Endodermal cell (in vitro differentiated cells): ENCODE measurements around the gene DNM2. TPM values are rescaled to one million over a fixed set of nuclear protein-coding genes. Genes with fewer than 3 reads are reported as not detected.

ENCODE experiments used
- DNase-seq: peaks from one replicate; pipeline ENCODE4 v3.0.0-alpha.2; 2017
- H3K27ac ChIP-seq: 2 replicates; pipeline ENCODE4 v1.5.1; 2013; ENCODE audit warnings: mild to moderate bottlenecking, low read depth, low read length, moderate library complexity
- H3K27me3 ChIP-seq: 2 replicates; pipeline ENCODE4 v1.6.1; 2013; ENCODE audit warnings: mild to moderate bottlenecking, low read length, moderate library complexity; ENCODE audit not compliant: insufficient read depth, control insufficient read depth, poor library complexity, severe bottlenecking
- H3K36me3 ChIP-seq: 2 replicates; pipeline ENCODE4 v1.7.0; 2013; ENCODE audit warnings: mild to moderate bottlenecking, low read length, moderate library complexity; ENCODE audit not compliant: control insufficient read depth, insufficient read depth
- H3K4me1 ChIP-seq: one replicate; pipeline ENCODE4 v1.7.0; 2013; ENCODE audit warnings: low read length; ENCODE audit not compliant: control insufficient read depth, insufficient read depth
- H3K4me3 ChIP-seq: 2 replicates; pipeline ENCODE4 v1.5.1; 2013; ENCODE audit warnings: mild to moderate bottlenecking, low read length, moderate library complexity
- H3K9ac ChIP-seq: 2 replicates; pipeline ENCODE4 v1.6.1; 2013; ENCODE audit warnings: mild to moderate bottlenecking, low read length, moderate library complexity; ENCODE audit not compliant: poor library complexity, severe bottlenecking; ENCODE audit errors: extremely low read depth
- H3K9me3 ChIP-seq: 2 replicates; pipeline ENCODE4 v1.6.1; 2013; ENCODE audit warnings: mild to moderate bottlenecking, low read length, moderate library complexity; ENCODE audit not compliant: control insufficient read depth
- H3K27ac Mint-ChIP-seq: 2 replicates; pipeline ENCODE4 v1.8.0; 2020; ENCODE audit warnings: mixed read lengths
- H3K27me3 Mint-ChIP-seq: 2 replicates; pipeline ENCODE4 v1.8.0; 2021; ENCODE audit warnings: mild to moderate bottlenecking, mixed read lengths; ENCODE audit not compliant: insufficient read depth
- H3K36me3 Mint-ChIP-seq: 2 replicates; pipeline ENCODE4 v1.8.0; 2020; ENCODE audit warnings: low read depth, mixed read lengths
- H3K4me1 Mint-ChIP-seq: 2 replicates; pipeline ENCODE4 v1.8.0; 2020; ENCODE audit warnings: mixed read lengths
- H3K4me3 Mint-ChIP-seq: 2 replicates; pipeline ENCODE4 v1.8.0; 2020; ENCODE audit warnings: mild to moderate bottlenecking, moderate library complexity, mixed read lengths
- H3K9me3 Mint-ChIP-seq: 2 replicates; pipeline ENCODE4 v1.8.0; 2020; ENCODE audit warnings: mild to moderate bottlenecking, mixed read lengths
- CTCF ChIP-seq: fragments of 200-600 bp; sonication (generic); conservative IDR thresholded peaks from 2 replicates; pipeline ENCODE4 v1.5.0; 2021; ENCODE audit warnings: antibody characterized with exemption, mild to moderate bottlenecking
- WGBS, 2 experiments: methylation state at CpG; one replicate each; pipeline versions ENCODE4 v1.1.5 to v1.1.7; 2013; ENCODE audit warnings: missing lambda C conversion rate in 2 of 2, mixed read lengths in 1 of 2; ENCODE audit not compliant: insufficient coverage in 1 of 2, insufficient read length in 1 of 2; 5-methylcytosine and 5-hydroxymethylcytosine counted together
- total RNA-seq, 2 donors: library from RNA; stranded (reverse); fragmentation: NEBNext Ultra II Directional in 1 of 2; extraction: Animal tissue kit (Norgen Biotek cat#: 25700) in 1 of 2; gene quantifications; 2 replicates in 1 of 2; 3 replicates in 1 of 2; pipeline ENCODE4 v1.2.1, GENCODE V29; 2021

DNM2 gene
- total RNA-seq, 2 donors from 2014 or later: 118 to 136 TPM

DNA sequence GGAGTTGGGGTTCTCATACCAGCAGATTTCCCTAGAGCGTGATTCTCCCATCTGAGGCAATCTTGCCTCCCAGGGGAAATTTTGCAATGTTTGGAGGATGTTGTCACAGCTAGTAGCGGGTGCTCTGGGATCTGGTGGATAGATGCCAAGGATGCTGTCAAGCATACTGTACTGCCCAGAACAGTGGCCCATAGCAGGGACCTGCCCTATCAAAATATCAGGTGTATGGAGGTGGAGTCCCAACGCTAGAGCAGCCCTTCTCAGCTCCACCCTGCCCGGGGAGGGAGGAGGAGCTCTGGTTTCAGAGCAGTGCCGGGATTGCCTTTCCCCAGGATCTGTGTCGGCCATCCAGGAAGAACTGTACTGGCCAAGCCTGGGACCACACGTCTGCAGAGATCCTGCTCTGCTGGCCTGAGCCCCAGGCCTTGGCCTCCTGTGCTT, 27.5 kb upstream of the DNM2 start:
- Histone ChIP-seq H3K27ac (no peak overlapping the region), H3K9ac (no peak overlapping the region), H3K4me3 (no peak overlapping the region), H3K36me3 (peaks cover 76% of the 10 kb centered on the region), H3K4me1 (no peaks in the 10 kb centered on the region), H3K27me3 (no peaks in the 10 kb centered on the region), H3K9me3 (no peaks in the 10 kb centered on the region)
- Mint-ChIP-seq H3K27ac (peak overlapping the region; percentile 77), H3K36me3 (peaks cover 66% of the 10 kb centered on the region), H3K4me1 (peaks cover 9% of the 10 kb centered on the region), H3K27me3 (no peaks in the 10 kb centered on the region), H3K9me3 (no peaks in the 10 kb centered on the region), H3K4me3 (no peak overlapping the region)
- TF ChIP-seq CTCF: no peak
- DNase-seq: no peak
- WGBS, 2 experiments: 93 to 96% methylated on average over 6 to 7 of the region's 7 CpGs

DNA sequence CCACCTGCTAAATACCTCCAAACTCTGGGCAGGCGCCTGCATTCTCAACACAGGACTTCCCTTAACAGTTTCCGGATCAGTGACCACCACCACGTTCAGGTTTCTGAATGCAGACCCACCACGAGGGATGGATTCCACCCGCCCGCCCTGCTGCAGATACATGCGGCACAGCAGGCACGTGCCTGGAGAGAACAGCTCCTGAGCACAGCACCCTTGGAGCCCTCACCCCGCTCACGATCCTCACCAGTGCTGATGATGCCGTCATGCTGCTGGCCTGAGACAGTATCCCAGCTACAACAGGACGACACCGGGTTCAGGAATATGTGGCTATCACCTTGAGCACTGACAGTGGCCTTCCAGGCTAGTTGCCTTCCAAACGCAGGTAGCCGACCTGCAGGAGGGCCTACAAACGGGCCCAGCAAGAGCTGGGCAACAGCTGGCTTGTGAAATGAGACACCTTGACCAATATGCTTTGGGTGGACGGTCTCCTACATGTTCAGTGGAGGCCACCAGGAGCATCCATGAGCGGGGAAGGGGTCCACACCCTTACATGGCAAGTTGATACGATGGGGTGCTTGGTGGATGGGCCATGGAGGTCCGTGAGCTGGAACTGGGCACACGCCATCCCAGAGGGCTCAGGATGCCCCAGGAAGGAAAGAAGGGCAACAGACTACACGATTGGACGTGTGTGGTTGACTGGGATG, 26.5 kb upstream of the DNM2 start:
- Mint-ChIP-seq H3K36me3 (peaks cover 60% of the 10 kb centered on the region), H3K4me3 (no peak overlapping the region), H3K4me1 (peaks cover 11% of the 10 kb centered on the region), H3K9me3 (no peaks in the 10 kb centered on the region), H3K27me3 (no peaks in the 10 kb centered on the region), H3K27ac (no peak overlapping the region)
- TF ChIP-seq CTCF: no peak
- Histone ChIP-seq H3K36me3 (peaks cover 68% of the 10 kb centered on the region), H3K9me3 (no peaks in the 10 kb centered on the region), H3K27me3 (no peaks in the 10 kb centered on the region), H3K4me1 (no peaks in the 10 kb centered on the region), H3K9ac (no peak overlapping the region), H3K27ac (no peak overlapping the region), H3K4me3 (no peak overlapping the region)
- 95 to 100% methylated on average over 14 to 23 of the region's 23 CpGs for WGBS, 2 experiments
- DNase-seq: no peak

DNA sequence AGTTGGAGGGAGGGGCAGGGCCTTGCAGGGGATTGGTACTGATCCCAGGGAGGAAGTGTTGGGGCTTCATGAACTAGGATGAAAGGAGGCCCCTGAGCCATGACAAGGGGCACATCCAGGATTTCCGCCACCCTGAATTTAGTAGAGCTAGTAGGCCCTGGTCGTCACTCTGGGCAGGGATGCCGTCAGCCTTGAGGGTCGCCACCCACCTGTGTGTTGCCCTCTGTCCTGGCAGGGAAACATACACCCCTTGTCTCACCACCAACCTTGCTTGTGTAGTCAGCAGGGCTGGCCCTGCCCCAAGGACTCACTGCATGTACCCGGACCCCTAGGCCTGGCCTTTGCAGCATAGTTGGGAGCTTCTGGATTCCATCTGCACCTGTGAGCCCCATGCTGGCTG, 26.0 kb upstream of the DNM2 start:
- Histone ChIP-seq H3K9me3 (no peaks in the 10 kb centered on the region), H3K36me3 (peaks cover 62% of the 10 kb centered on the region), H3K4me3 (no peak overlapping the region), H3K27me3 (no peaks in the 10 kb centered on the region), H3K4me1 (no peaks in the 10 kb centered on the region), H3K9ac (no peak overlapping the region), H3K27ac (no peak overlapping the region)
- peaks cover 2% of the 10 kb centered on the region for H3K27me3 Mint-ChIP-seq
- no peaks in the 10 kb centered on the region for H3K9me3 Mint-ChIP-seq
- DNase-seq: peak; percentile 59
- peaks cover 55% of the 10 kb centered on the region for H3K36me3 Mint-ChIP-seq
- TF ChIP-seq CTCF: no peak
- H3K27ac Mint-ChIP-seq: no peak overlapping the region
- peaks cover 11% of the 10 kb centered on the region for H3K4me1 Mint-ChIP-seq
- H3K4me3 Mint-ChIP-seq: no peak overlapping the region
- 98 to 100% methylated on average over 5 of the region's 5 CpGs for WGBS, 2 experiments
